PC-3 (cell line): ENCODE results near the gene CDK14. TPM values are rescaled to one million over a fixed set of nuclear protein-coding genes. Genes with fewer than 3 reads are reported as not detected.
A peak's percentile ranks its signal among the peaks of the same experiment; 100 is the strongest.

Experiments
- ATAC-seq: fragments of 200-7000 bp; cut with Tn5 transposase; 2 replicates; pipeline ENCODE4 v1.9.1; 2020; ENCODE audit warnings: mild to moderate bottlenecking, moderate library complexity
- BruUV-seq: library from RNA; stranded (reverse); fragments of 400-500 nt; replicated peaks from 2 replicates; lab custom pipeline; 2021; lab: Mats Ljungman, UMichigan
- CTCF ChIA-PET: fragments of 300-600 bp; sonication (Branson Sonifier 250); formaldehyde crosslinking; loops from one replicate; lab custom pipeline; 2022; ENCODE audit warnings: antibody characterized with exemption; lab: Charles Lee
- POLR2A ChIA-PET: fragments of 300-600 bp; sonication (Branson Sonifier 250); formaldehyde crosslinking; loops from one replicate; lab custom pipeline; 2022; ENCODE audit warnings: antibody characterized with exemption; ENCODE audit not compliant: unreplicated experiment; lab: Charles Lee
- DNase-seq: peaks from one replicate; pipeline ENCODE4 v3.0.0-alpha.2; 2015
- H2AFZ ChIP-seq: fragments of 300-600 bp; sonication (generic); 2 replicates; pipeline ENCODE4 v1.6.0; 2016; ENCODE audit warnings: antibody characterized with exemption, low read length
- H3F3A ChIP-seq: fragments of 300-600 bp; sonication (generic); one replicate; pipeline ENCODE4 v1.6.0; 2017; ENCODE audit warnings: antibody characterized with exemption, low read length, control low read depth, mild to moderate bottlenecking; ENCODE audit not compliant: unreplicated experiment
- H3K27ac ChIP-seq: fragments of 300-600 bp; sonication (generic); 2 replicates; pipeline ENCODE4 v1.5.1; 2016; ENCODE audit warnings: mild to moderate bottlenecking, low read length
- H3K27me3 ChIP-seq: fragments of 300-600 bp; sonication (generic); 2 replicates; pipeline ENCODE4 v1.6.1; 2016; ENCODE audit warnings: low read length, mixed read lengths
- H3K36me3 ChIP-seq: fragments of 300-600 bp; sonication (generic); 2 replicates; pipeline ENCODE4 v1.6.1; 2016; ENCODE audit warnings: low read depth, mixed run types, low read length, mixed read lengths
- H3K4me1 ChIP-seq: fragments of 300-600 bp; sonication (generic); 2 replicates; pipeline ENCODE4 v1.5.1; 2016; ENCODE audit warnings: low read length; ENCODE audit not compliant: insufficient read depth
- H3K4me2 ChIP-seq: fragments of 300-600 bp; sonication (generic); 2 replicates; pipeline ENCODE4 v1.6.0; 2016; ENCODE audit warnings: low read length
- H3K4me3 ChIP-seq: fragments of 300-600 bp; sonication (generic); 2 replicates; pipeline ENCODE4 v1.5.1; 2016; ENCODE audit warnings: mild to moderate bottlenecking, low read length, mixed read lengths
- H3K79me2 ChIP-seq: fragments of 300-600 bp; sonication (generic); 2 replicates; pipeline ENCODE4 v1.6.1; 2017; ENCODE audit warnings: low read length, mixed read lengths
- H3K9ac ChIP-seq: fragments of 300-600 bp; sonication (generic); 2 replicates; pipeline ENCODE4 v1.6.0; 2016; ENCODE audit warnings: mild to moderate bottlenecking, low read length
- H3K9me2 ChIP-seq: fragments of 300-600 bp; sonication (generic); replicated peaks from 2 replicates; pipeline ENCODE4 v1.6.1; 2016; ENCODE audit warnings: mixed run types, low read length, mixed read lengths
- H3K9me3 ChIP-seq: fragments of 300-600 bp; sonication (generic); 2 replicates; pipeline ENCODE4 v1.6.1; 2016; ENCODE audit warnings: low read length, mixed read lengths
- H4K20me1 ChIP-seq: fragments of 300-600 bp; sonication (generic); 2 replicates; pipeline ENCODE4 v1.6.1; 2016; ENCODE audit warnings: low read length, mixed read lengths
- CTCF ChIP-seq: fragments of 300-600 bp; sonication (generic); conservative IDR thresholded peaks from 2 replicates; pipeline ENCODE4 v1.5.1; 2017; ENCODE audit warnings: antibody characterized with exemption, low read depth, mild to moderate bottlenecking, low read length
- EZH2 ChIP-seq: fragments of 300-600 bp; sonication (generic); IDR thresholded peaks from one replicate; pipeline ENCODE4 v1.6.1; 2017; ENCODE audit warnings: antibody characterized with exemption, mild to moderate bottlenecking, low read length; ENCODE audit not compliant: unreplicated experiment
- EZH2phosphoT487 ChIP-seq: fragments of 300-600 bp; sonication (generic); IDR thresholded peaks from 2 replicates; pipeline ENCODE4 v1.6.1; 2018; ENCODE audit warnings: mild to moderate bottlenecking, antibody characterized with exemption, low read length, borderline replicate concordance
- intact Hi-C: fragments of 100-400 bp; cut with micrococcal nuclease; formaldehyde crosslinking; loops from 2 replicates; pipeline ENCODE4 v1.9.0; 2023
- total RNA-seq: library from RNA; depleted of rRNA; stranded (reverse); fragments of >200 nt; gene quantifications from 2 replicates; pipeline ENCODE4 v1.2.3, GENCODE V29; 2014

The CDK14 gene
- total RNA-seq, 1 experiment from 2014 or later, result 8.2 TPM

- TF ChIP-seq EZH2phosphoT487 (no peak), EZH2 (no peak), CTCF (no peak)
- intact Hi-C loops, result loop anchor here (5.0 kb wide), 1 partner anchor 121 kb away; no protein-coding TSS in a partner anchor
- DNase-seq (no peak), ATAC-seq (peak; percentile 6; the same call in 1 of the 2 replicates)
- H2AFZ ChIP-seq, result no peak overlapping the region
- H3K9ac ChIP-seq, result no peak overlapping the region
- no peaks in the 10 kb centered on the region for H4K20me1 ChIP-seq
- no peaks in the 10 kb centered on the region for H3K9me2 ChIP-seq
- BruUV-seq, result no TSS peak
- no peaks in the 10 kb centered on the region for H3K79me2 ChIP-seq
- CTCF ChIA-PET, result interaction anchor here (0.6 kb wide), 1 partner anchor 16 kb away, joined by 3 read pairs; no protein-coding TSS in a partner anchor
- H3K4me2 ChIP-seq, result no peak overlapping the region
- H3K9me3 ChIP-seq, result no peaks in the 10 kb centered on the region
- no peaks in the 10 kb centered on the region for H3K27me3 ChIP-seq
- POLR2A ChIA-PET, result no interaction called here
- H3K4me1 ChIP-seq, result peaks cover 18% of the 10 kb centered on the region
- H3K4me3 ChIP-seq, result no peak overlapping the region
- H3F3A ChIP-seq, result no peaks in the 10 kb centered on the region
- no peak overlapping the region for H3K27ac ChIP-seq
- no peaks in the 10 kb centered on the region for H3K36me3 ChIP-seq
These were observed 110.1 kb downstream of the CDK14 start for GRCh38 chr7:90706072-90706716.

- DNase-seq, result peak; percentile 67
- H3K79me2 ChIP-seq, result no peaks in the 10 kb centered on the region
These were observed 112.8 kb downstream of the CDK14 start for GRCh38 chr7:90708841-90709317.

More at GRCh38 chr7:90708841-90709317, 112.8 kb downstream of the CDK14 start:
- ChIA-PET POLR2A (interaction anchor here (0.6 kb wide), 2 partner anchors 32 to 87 kb away, joined by 4 to 6 read pairs; no protein-coding TSS in a partner anchor), CTCF (interaction anchor here (0.6 to 0.7 kb wide), 2 partner anchors 11 to 254 kb away, joined by 3 to 4 read pairs; no protein-coding TSS in a partner anchor)
- H3K9me3 ChIP-seq, result no peaks in the 10 kb centered on the region
- H3K9ac ChIP-seq, result no peak overlapping the region
- no peak overlapping the region for H3K4me3 ChIP-seq
- no peak overlapping the region for H2AFZ ChIP-seq
- H3K36me3 ChIP-seq, result no peaks in the 10 kb centered on the region
- no peaks in the 10 kb centered on the region for H3F3A ChIP-seq
- no peak overlapping the region for H3K27ac ChIP-seq
- no peaks in the 10 kb centered on the region for H3K27me3 ChIP-seq
- no peaks in the 10 kb centered on the region for H3K9me2 ChIP-seq
- no peaks in the 10 kb centered on the region for H4K20me1 ChIP-seq
- intact Hi-C loops, result loop anchor here (5.0 kb wide), 1 partner anchor 118 kb away; no protein-coding TSS in a partner anchor
- peak overlapping the region; percentile 37; the same call in 1 of the 2 replicates for H3K4me2 ChIP-seq
- peak; percentile 87 for TF ChIP-seq CTCF
- no peak for TF ChIP-seq EZH2phosphoT487
- no peak for TF ChIP-seq EZH2
- peak; percentile 11; the same call in 1 of the 2 replicates for ATAC-seq
- no TSS peak for BruUV-seq
- peaks cover 18% of the 10 kb centered on the region for H3K4me1 ChIP-seq
